IPS-18c (cell line): ENCODE measurements around the gene FMR1NB.

Source experiments
- H3K4me3 ChIP-seq: 2 replicates; pipeline ENCODE4 v1.7.0; 2013; ENCODE audit warnings: low read depth, mild to moderate bottlenecking, low read length, moderate library complexity; ENCODE audit not compliant: insufficient read depth
- H3K9me3 ChIP-seq: one replicate; pipeline ENCODE4 v1.6.1; 2013; ENCODE audit warnings: mild to moderate bottlenecking, low read length, moderate library complexity; ENCODE audit not compliant: control insufficient read depth, insufficient read depth

FMR1NB gene

GRCh38 chrX:147981038-147981752, at the start of gene FMR1NB:
Gene FMR1NB, plus strand, starts transcription at chrX:147981337. Its CDS starts 66 bp downstream, at chrX:147981403.
- peaks cover 6% of the 10 kb centered on the region for H3K9me3 ChIP-seq
- H3K4me3 ChIP-seq: no peak within 1 kb of the TSS

GRCh38 chrX:147933815-147934214, 47.3 kb upstream of the FMR1NB start:
- Histone ChIP-seq H3K4me3 (no peak overlapping the region), H3K9me3 (no peaks in the 10 kb centered on the region)

GRCh38 chrX:147935156-147935758, 45.9 kb upstream of the FMR1NB start:
- H3K4me3 ChIP-seq: no peak overlapping the region
- H3K9me3 ChIP-seq: no peaks in the 10 kb centered on the region

- Histone ChIP-seq H3K4me3 (no peak overlapping the region), H3K9me3 (peaks cover 2% of the 10 kb centered on the region)
These were observed 35.9 kb upstream of the FMR1NB start for GRCh38 chrX:147945286-147945685.

- H3K9me3 ChIP-seq: peaks cover 2% of the 10 kb centered on the region
- H3K4me3 ChIP-seq: no peak overlapping the region
These were observed 32.6 kb upstream of the FMR1NB start for GRCh38 chrX:147948531-147948930.

GRCh38 chrX:147950352-147950751, 30.8 kb upstream of the FMR1NB start:
- Histone ChIP-seq H3K9me3 (no peaks in the 10 kb centered on the region), H3K4me3 (no peak overlapping the region)

GRCh38 chrX:147953976-147954375, 27.2 kb upstream of the FMR1NB start:
- Histone ChIP-seq H3K4me3 (no peak overlapping the region), H3K9me3 (no peaks in the 10 kb centered on the region)

GRCh38 chrX:147957291-147957690, 23.8 kb upstream of the FMR1NB start:
- Histone ChIP-seq H3K4me3 (no peak overlapping the region), H3K9me3 (peaks cover 3% of the 10 kb centered on the region)

- no peak overlapping the region for H3K4me3 ChIP-seq
- H3K9me3 ChIP-seq: peaks cover 3% of the 10 kb centered on the region
These were observed 22.8 kb upstream of the FMR1NB start for GRCh38 chrX:147958291-147958690.

GRCh38 chrX:147960722-147961121, 20.4 kb upstream of the FMR1NB start:
- H3K4me3 ChIP-seq: no peak overlapping the region
- H3K9me3 ChIP-seq: peaks cover 3% of the 10 kb centered on the region

- Histone ChIP-seq H3K9me3 (peaks cover 3% of the 10 kb centered on the region), H3K4me3 (no peak overlapping the region)
These were observed 18.7 kb upstream of the FMR1NB start for GRCh38 chrX:147962476-147962875.

GRCh38 chrX:147978931-147979330, 2.2 kb upstream of the FMR1NB start:
- Histone ChIP-seq H3K9me3 (peaks cover 7% of the 10 kb centered on the region), H3K4me3 (no peak overlapping the region)

- Histone ChIP-seq H3K4me3 (no peak overlapping the region), H3K9me3 (peaks cover 5% of the 10 kb centered on the region)
These were observed 39.2 kb downstream of the FMR1NB start for GRCh38 chrX:148020329-148020728.

- H3K4me3 ChIP-seq: no peak overlapping the region
- H3K9me3 ChIP-seq: peaks cover 3% of the 10 kb centered on the region
These were observed 43.5 kb downstream of the FMR1NB start for GRCh38 chrX:148024425-148025148.

- H3K4me3 ChIP-seq: no peak overlapping the region
- H3K9me3 ChIP-seq: peaks cover 3% of the 10 kb centered on the region
These were observed 54.2 kb downstream of the FMR1NB start for GRCh38 chrX:148035380-148035779.

- Histone ChIP-seq H3K9me3 (peaks cover 3% of the 10 kb centered on the region), H3K4me3 (no peak overlapping the region)
These were observed 55.9 kb downstream of the FMR1NB start for GRCh38 chrX:148037020-148037419.

- no peak overlapping the region for H3K4me3 ChIP-seq
- H3K9me3 ChIP-seq: peaks cover 6% of the 10 kb centered on the region
These were observed 62.2 kb downstream of the FMR1NB start for GRCh38 chrX:148043271-148043855.

GRCh38 chrX:148047200-148047599, 66.1 kb downstream of the FMR1NB start:
- H3K4me3 ChIP-seq: no peak overlapping the region

More at GRCh38 chrX:148047200-148047599, 66.1 kb downstream of the FMR1NB start:
- H3K9me3 ChIP-seq: peaks cover 5% of the 10 kb centered on the region
